K562 (cell line): ENCODE data around the gene ELAC2. TPM values are rescaled to one million over a fixed set of nuclear protein-coding genes. Genes with fewer than 3 reads are reported as not detected.

Experiments
- CBX8 ChIP-seq: fragments of 200-600 bp; sonication (generic); IDR thresholded peaks from 2 replicates; pipeline ENCODE4 v1.6.1; 2012; ENCODE audit warnings: borderline replicate concordance, mixed run types, low read depth, mild to moderate bottlenecking, moderate library complexity, mixed read lengths, low read length, control low read depth, inconsistent platforms; ENCODE audit not compliant: poor library complexity, severe bottlenecking; ENCODE audit errors: extremely low read depth
- ELF1 ChIP-seq: fragments of 200-800 bp; sonication (Bioruptor generic); IDR thresholded peaks from 2 replicates; pipeline ENCODE4 v1.6.1; 2016; ENCODE audit warnings: missing genetic modification characterization, missing compliant biosample characterization
- FOXM1 ChIP-seq, 2 experiments: fragments of 450-650 bp in 1 of 2; sonication (generic) in 1 of 2; formaldehyde crosslinking in 1 of 2; IDR thresholded peaks; 2 replicates each; pipeline versions ENCODE4 v1.6.1 to v1.9.0; 2017 to 2022; ENCODE audit warnings: low read depth in 2 of 2, mild to moderate bottlenecking in 2 of 2, missing genetic modification reagents in 1 of 2, moderate library complexity in 1 of 2
- RBM39 ChIP-seq: fragments of 200-400 bp; formaldehyde crosslinking; optimal IDR thresholded peaks from 2 replicates; pipeline ENCODE3; 2018; ENCODE audit warnings: low read depth, low read length
- ZKSCAN3 ChIP-seq: fragments of 250-450 bp; sonication (Bioruptor Pico); IDR thresholded peaks from 2 replicates; pipeline ENCODE4 v1.4.0; 2020
- ZNF586 ChIP-seq: fragments of 450-650 bp; formaldehyde crosslinking; conservative IDR thresholded peaks from 2 replicates; pipeline ENCODE4 v1.4.0; 2020; ENCODE audit warnings: mild to moderate bottlenecking, moderate library complexity
- polyA plus RNA-seq, 8 experiments: library from polyadenylated mRNA; depleted of rRNA in 4 of 8; stranded (reverse) in 5 of 8; unstranded in 3 of 8; fragments of >200 nt; fragmentation: Nextera tagmentation in 2 of 8; fragmentation: Illumina TruSeq in 1 of 8; extraction: Ambion mirVana in 2 of 8; extraction: Trizol in 1 of 8; gene quantifications; 2 replicates each; pipeline versions ENCODE4 v1.2.1 to v1.2.3, GENCODE V29; 2011 to 2014; ENCODE audit warnings: inconsistent platforms in 1 of 8, missing spikeins in 1 of 8
- total RNA-seq, 7 experiments: library from RNA; depleted of rRNA in 6 of 7; stranded (reverse); fragments of >200 nt in 6 of 7; fragmentation: Illumina TruSeq in 2 of 7; extraction: Trizol in 2 of 7; gene quantifications; 2 replicates each; pipeline versions ENCODE4 v1.2.1 to v1.2.3, GENCODE V29; 2011 to 2021; ENCODE audit warnings: low replicate concordance in 1 of 7
- TF ChIP-seq, protein P1 (sequence below), 2 experiments: IDR thresholded peaks in 1 of 2; conservative IDR thresholded peaks in 1 of 2; 2 replicates each; pipeline ENCODE4 v1.6.1; 2016; ENCODE audit warnings: low read depth in 2 of 2, mild to moderate bottlenecking in 1 of 2, missing compliant biosample characterization in 1 of 2, missing genetic modification characterization in 1 of 2, moderate library complexity in 1 of 2
- TF ChIP-seq, protein P2 (sequence below), 2 experiments: fragments of 450-650 bp; conservative IDR thresholded peaks; 2 replicates each; pipeline ENCODE4 v1.6.1; 2017; ENCODE audit warnings: mild to moderate bottlenecking in 2 of 2, moderate library complexity in 2 of 2
- TF ChIP-seq, protein P3 (sequence below): sonication (generic); formaldehyde crosslinking; IDR thresholded peaks from 2 replicates; pipeline ENCODE4 v1.8.1; 2023; ENCODE audit warnings: mild to moderate bottlenecking, missing genetic modification reagents
- TF ChIP-seq, protein P4 (sequence below): sonication (generic); formaldehyde crosslinking; IDR thresholded peaks from 2 replicates; pipeline ENCODE4 v1.8.1; 2022; ENCODE audit warnings: missing genetic modification reagents

The ELAC2 gene
- total and polyA plus RNA-seq, 9 of the 15 experiments (the other 6 are each of a cell fraction or from before 2014, with no cell fraction given): 4.5 to 129 (median 70.6) TPM

DNA sequence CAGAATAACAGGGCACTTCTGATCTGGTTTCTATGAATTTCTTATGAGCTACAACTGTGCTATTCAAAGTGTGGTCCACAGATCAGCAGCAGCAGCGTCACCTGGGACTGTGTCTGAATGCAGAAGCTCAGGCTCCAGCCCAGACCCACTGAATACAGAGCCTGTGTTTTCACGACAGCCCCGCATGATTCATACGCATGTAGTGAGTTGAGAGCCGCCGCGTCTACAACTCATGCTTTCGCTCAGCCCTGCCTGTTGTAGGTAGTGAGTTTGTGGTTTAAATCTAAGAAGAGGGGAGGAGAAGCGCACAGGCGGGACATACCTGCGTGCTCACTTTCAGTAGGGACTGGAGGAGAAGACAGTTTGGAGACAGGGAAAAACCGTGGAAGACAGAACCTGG, 28.5 kb upstream of the ELAC2 start (continued):
- TF ChIP-seq, protein P1, sequence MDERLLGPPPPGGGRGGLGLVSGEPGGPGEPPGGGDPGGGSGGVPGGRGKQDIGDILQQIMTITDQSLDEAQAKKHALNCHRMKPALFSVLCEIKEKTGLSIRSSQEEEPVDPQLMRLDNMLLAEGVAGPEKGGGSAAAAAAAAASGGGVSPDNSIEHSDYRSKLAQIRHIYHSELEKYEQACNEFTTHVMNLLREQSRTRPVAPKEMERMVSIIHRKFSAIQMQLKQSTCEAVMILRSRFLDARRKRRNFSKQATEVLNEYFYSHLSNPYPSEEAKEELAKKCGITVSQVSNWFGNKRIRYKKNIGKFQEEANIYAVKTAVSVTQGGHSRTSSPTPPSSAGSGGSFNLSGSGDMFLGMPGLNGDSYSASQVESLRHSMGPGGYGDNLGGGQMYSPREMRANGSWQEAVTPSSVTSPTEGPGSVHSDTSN (CRISPR knock-in tag; IDR thresholded peaks at IDR 0.05; ENCODE audit: low read depth): no peak
- TF ChIP-seq, protein P1 (tag; conservative IDR thresholded peaks at IDR 0.05; ENCODE audit: low read depth): no peak
- no peak for TF ChIP-seq ELF1 (tag)
- TF ChIP-seq, protein P2, sequence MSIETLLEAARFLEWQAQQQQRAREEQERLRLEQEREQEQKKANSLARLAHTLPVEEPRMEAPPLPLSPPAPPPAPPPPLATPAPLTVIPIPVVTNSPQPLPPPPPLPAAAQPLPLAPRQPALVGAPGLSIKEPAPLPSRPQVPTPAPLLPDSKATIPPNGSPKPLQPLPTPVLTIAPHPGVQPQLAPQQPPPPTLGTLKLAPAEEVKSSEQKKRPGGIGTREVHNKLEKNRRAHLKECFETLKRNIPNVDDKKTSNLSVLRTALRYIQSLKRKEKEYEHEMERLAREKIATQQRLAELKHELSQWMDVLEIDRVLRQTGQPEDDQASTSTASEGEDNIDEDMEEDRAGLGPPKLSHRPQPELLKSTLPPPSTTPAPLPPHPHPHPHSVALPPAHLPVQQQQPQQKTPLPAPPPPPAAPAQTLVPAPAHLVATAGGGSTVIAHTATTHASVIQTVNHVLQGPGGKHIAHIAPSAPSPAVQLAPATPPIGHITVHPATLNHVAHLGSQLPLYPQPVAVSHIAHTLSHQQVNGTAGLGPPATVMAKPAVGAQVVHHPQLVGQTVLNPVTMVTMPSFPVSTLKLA (conservative IDR thresholded peaks at IDR 0.05): no peak
- no peak for TF ChIP-seq ZKSCAN3 (CRISPR knock-in tag)
- no peak for TF ChIP-seq ZNF586 (CRISPR knock-in tag)
- TF ChIP-seq, protein P3, sequence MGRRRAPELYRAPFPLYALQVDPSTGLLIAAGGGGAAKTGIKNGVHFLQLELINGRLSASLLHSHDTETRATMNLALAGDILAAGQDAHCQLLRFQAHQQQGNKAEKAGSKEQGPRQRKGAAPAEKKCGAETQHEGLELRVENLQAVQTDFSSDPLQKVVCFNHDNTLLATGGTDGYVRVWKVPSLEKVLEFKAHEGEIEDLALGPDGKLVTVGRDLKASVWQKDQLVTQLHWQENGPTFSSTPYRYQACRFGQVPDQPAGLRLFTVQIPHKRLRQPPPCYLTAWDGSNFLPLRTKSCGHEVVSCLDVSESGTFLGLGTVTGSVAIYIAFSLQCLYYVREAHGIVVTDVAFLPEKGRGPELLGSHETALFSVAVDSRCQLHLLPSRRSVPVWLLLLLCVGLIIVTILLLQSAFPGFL: no peak
- TF ChIP-seq, protein P4, sequence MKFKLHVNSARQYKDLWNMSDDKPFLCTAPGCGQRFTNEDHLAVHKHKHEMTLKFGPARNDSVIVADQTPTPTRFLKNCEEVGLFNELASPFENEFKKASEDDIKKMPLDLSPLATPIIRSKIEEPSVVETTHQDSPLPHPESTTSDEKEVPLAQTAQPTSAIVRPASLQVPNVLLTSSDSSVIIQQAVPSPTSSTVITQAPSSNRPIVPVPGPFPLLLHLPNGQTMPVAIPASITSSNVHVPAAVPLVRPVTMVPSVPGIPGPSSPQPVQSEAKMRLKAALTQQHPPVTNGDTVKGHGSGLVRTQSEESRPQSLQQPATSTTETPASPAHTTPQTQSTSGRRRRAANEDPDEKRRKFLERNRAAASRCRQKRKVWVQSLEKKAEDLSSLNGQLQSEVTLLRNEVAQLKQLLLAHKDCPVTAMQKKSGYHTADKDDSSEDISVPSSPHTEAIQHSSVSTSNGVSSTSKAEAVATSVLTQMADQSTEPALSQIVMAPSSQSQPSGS: no peak
- no peak for TF ChIP-seq FOXM1 (IDR thresholded peaks at IDR 0.05; ENCODE audit: low read depth)
- TF ChIP-seq FOXM1 (CRISPR knock-in tag; IDR thresholded peaks at IDR 0.05; ENCODE audit: low read depth): no peak
- TF ChIP-seq RBM39: no peak
- no peak for TF ChIP-seq CBX8
